Vagina (tissue), 2 donors: ENCODE measurements around the gene UTS2B.

Experiments
- POLR2A ChIP-seq, 2 donors: fragments of 450-650 bp; IDR thresholded peaks; one replicate each; pipeline ENCODE4 v1.6.1; 2017; ENCODE audit warnings: antibody characterized with exemption in 2 of 2, mild to moderate bottlenecking in 2 of 2, moderate library complexity in 2 of 2
- TF ChIP-seq, protein P1 (sequence below), 3 experiments: fragments of 450-650 bp in 2 of 3; fragments of 200-600 bp in 1 of 3; sonication (generic) in 1 of 3; IDR thresholded peaks; one replicate each; pipeline ENCODE4 v1.5.1; 2017 to 2019; ENCODE audit warnings: antibody characterized with exemption in 3 of 3, mild to moderate bottlenecking in 2 of 3, moderate library complexity in 2 of 3

- TF ChIP-seq, protein P1, sequence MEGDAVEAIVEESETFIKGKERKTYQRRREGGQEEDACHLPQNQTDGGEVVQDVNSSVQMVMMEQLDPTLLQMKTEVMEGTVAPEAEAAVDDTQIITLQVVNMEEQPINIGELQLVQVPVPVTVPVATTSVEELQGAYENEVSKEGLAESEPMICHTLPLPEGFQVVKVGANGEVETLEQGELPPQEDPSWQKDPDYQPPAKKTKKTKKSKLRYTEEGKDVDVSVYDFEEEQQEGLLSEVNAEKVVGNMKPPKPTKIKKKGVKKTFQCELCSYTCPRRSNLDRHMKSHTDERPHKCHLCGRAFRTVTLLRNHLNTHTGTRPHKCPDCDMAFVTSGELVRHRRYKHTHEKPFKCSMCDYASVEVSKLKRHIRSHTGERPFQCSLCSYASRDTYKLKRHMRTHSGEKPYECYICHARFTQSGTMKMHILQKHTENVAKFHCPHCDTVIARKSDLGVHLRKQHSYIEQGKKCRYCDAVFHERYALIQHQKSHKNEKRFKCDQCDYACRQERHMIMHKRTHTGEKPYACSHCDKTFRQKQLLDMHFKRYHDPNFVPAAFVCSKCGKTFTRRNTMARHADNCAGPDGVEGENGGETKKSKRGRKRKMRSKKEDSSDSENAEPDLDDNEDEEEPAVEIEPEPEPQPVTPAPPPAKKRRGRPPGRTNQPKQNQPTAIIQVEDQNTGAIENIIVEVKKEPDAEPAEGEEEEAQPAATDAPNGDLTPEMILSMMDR (IDR thresholded peaks at IDR 0.05), result no peak
- no peak for TF ChIP-seq POLR2A (IDR thresholded peaks at IDR 0.05)
These were observed 11.7 kb upstream of the UTS2B start for GRCh38 chr3:191342006-191342405.
